Spinal cord (tissue), 4 donors: ENCODE data around the gene SERPINE3. TPM values are rescaled to one million over a fixed set of nuclear protein-coding genes. Genes with fewer than 3 reads are reported as not detected.

Experiments
- polyA plus RNA-seq, 2 donors: library from polyadenylated mRNA; unstranded; fragments of 120-200 nt; gene quantifications; one replicate each; pipeline ENCODE4 v1.2.1, GENCODE V29; 2013; ENCODE audit not compliant: insufficient read length in 2 of 2
- small RNA-seq: library from RNA; depleted of rRNA; stranded (forward); fragments of <200 nt; gene quantifications from one replicate; pipeline ENCODE3, GENCODE V24; 2014; ENCODE audit warnings: low replicate concordance
- total RNA-seq, 2 donors: library from RNA; depleted of rRNA in 1 of 2; stranded (reverse); fragments of 120-200 nt in 1 of 2; fragments of >200 nt in 1 of 2; gene quantifications; one replicate each; pipeline versions ENCODE4 v1.2.3 to v1.2.4, GENCODE V29; 2013 to 2014

SERPINE3 gene
- total and polyA plus RNA-seq, 4 donors = 0.32 to 0.89 TPM; not detected in 2

Small RNA genes lying within 50 kb of the gene (small RNA-seq; reads per million reads assigned to genes)
- not detected for gene MIR5693

Other genes starting within 250 kb of the SERPINE3 start
- gene C13orf42, start 228.4 kb upstream of the SERPINE3 start, total RNA-seq = under 1 TPM; 0.06 to 0.10 TPM
- under 1 TPM; 0.14 to 0.20 TPM for gene C13orf42, start 228.4 kb upstream of the SERPINE3 start, polyA plus RNA-seq
- 1 to 10 TPM; 6.1 to 6.8 TPM for gene FAM124A, start 117.3 kb upstream of the SERPINE3 start, total RNA-seq
- gene FAM124A, start 117.3 kb upstream of the SERPINE3 start, polyA plus RNA-seq = 10 to 100 TPM; 14.1 to 15.7 TPM
- gene INTS6, start 113.3 kb downstream of the SERPINE3 start, total RNA-seq = 10 to 100 TPM; 36.5 to 51.2 TPM
- 10 to 100 TPM; 22.8 to 25.7 TPM for gene INTS6, start 113.3 kb downstream of the SERPINE3 start, polyA plus RNA-seq
- gene WDFY2, start 244.8 kb downstream of the SERPINE3 start, total RNA-seq = 10 to 100 TPM in 1 of 2 donors, 1 to 10 TPM in 1; 9.8 to 15.7 TPM
- gene WDFY2, start 244.8 kb downstream of the SERPINE3 start, polyA plus RNA-seq = 10 to 100 TPM; 13.8 to 14.8 TPM